Placental epithelial cell (primary cell): Measurements from ENCODE around the gene LMBR1. TPM values are rescaled to one million over a fixed set of nuclear protein-coding genes. Genes with fewer than 3 reads are reported as not detected.

Source experiments
- small RNA-seq: library from RNA; depleted of rRNA; stranded (forward); fragments of <200 nt; gene quantifications from one replicate; pipeline ENCODE3, GENCODE V24; 2012
- total RNA-seq: library from RNA; depleted of rRNA; stranded (reverse); fragments of >200 nt; gene quantifications from 2 replicates; pipeline ENCODE4 v1.2.3, GENCODE V29; 2012

The LMBR1 gene
- total RNA-seq, result 20.0 and 40.1 TPM in 2 replicates

GRCh38 chr7:156892821-156893706, at the start of gene LMBR1:
TSS of gene LMBR1 (minus strand) at chr7:156893183. CDS start at chr7:156892993, 190 bp downstream.

GRCh38 chr7:156640257-156640948, 252.6 kb downstream of the LMBR1 start, which contains the start of gene RNF32:
TSS of gene RNF32 (plus strand) at chr7:156640774. CDS start at chr7:156643878, 3,104 bp downstream.

Small RNA genes within 50 kb of the gene (small RNA-seq; reads per million reads assigned to genes)
- not detected for gene RNU4-31P

Other genes with a start within 250 kb of the LMBR1 start
- 8.1 and 11.8 TPM in 2 replicates for gene NOM1, start 56.5 kb upstream of the LMBR1 start, total RNA-seq
- not detected in 2 replicates for gene MNX1, start 117.5 kb upstream of the LMBR1 start, total RNA-seq
- gene UBE3C, start 245.7 kb upstream of the LMBR1 start, total RNA-seq, result 59.7 and 84.8 TPM in 2 replicates